GM18502 (cell line): ENCODE data around the gene TIMM10.
A peak's percentile ranks its signal among the peaks of the same experiment; 100 is the strongest.

ENCODE experiments used
- ATAC-seq: cut with Tn5 transposase; IDR thresholded peaks from one replicate; pipeline ENCODE4 v1.9.1; 2021; ENCODE audit warnings: mild to moderate bottlenecking; ENCODE audit not compliant: unreplicated experiment, poor library complexity

Gene TIMM10

GRCh38 chr11:57508341-57509170, 22.0 kb downstream of the TIMM10 start:
- no peak for ATAC-seq

- ATAC-seq = no peak
Measured at GRCh38 chr11:57506522-57506921, 24.0 kb downstream of the TIMM10 start.

GRCh38 chr11:57504511-57504910, 26.0 kb downstream of the TIMM10 start:
- no peak for ATAC-seq

GRCh38 chr11:57502870-57503269, 27.7 kb downstream of the TIMM10 start:
- no peak for ATAC-seq

- ATAC-seq = no peak
Measured at GRCh38 chr11:57502376-57502775, 28.2 kb downstream of the TIMM10 start.

GRCh38 chr11:57501953-57502352, 28.6 kb downstream of the TIMM10 start:
- ATAC-seq = no peak

GRCh38 chr11:57500926-57501325, 29.6 kb downstream of the TIMM10 start:
- ATAC-seq = no peak

- no peak for ATAC-seq
Measured at GRCh38 chr11:57500515-57500914, 30.0 kb downstream of the TIMM10 start.

GRCh38 chr11:57499983-57500461, 30.5 kb downstream of the TIMM10 start:
- no peak for ATAC-seq

- peak; percentile 99 for ATAC-seq
Measured at GRCh38 chr11:57499413-57499982, 31.1 kb downstream of the TIMM10 start.

GRCh38 chr11:57498540-57498939, 32.0 kb downstream of the TIMM10 start:
- ATAC-seq = no peak

GRCh38 chr11:57497303-57498247, 33.0 kb downstream of the TIMM10 start:
- ATAC-seq = no peak

- ATAC-seq = no peak
Measured at GRCh38 chr11:57496109-57496820, 34.3 kb downstream of the TIMM10 start.

GRCh38 chr11:57493507-57494503, 36.7 kb downstream of the TIMM10 start:
- peak; percentile 84 for ATAC-seq

GRCh38 chr11:57491371-57492061, 39.0 kb downstream of the TIMM10 start:
- peak; percentile 46 for ATAC-seq

GRCh38 chr11:57490456-57491248, 39.9 kb downstream of the TIMM10 start:
- ATAC-seq = no peak

- no peak for ATAC-seq
Measured at GRCh38 chr11:57487920-57488659, 42.5 kb downstream of the TIMM10 start.
